Measurements from ENCODE around the gene TBC1D2.

TBC1D2 gene

DNA sequence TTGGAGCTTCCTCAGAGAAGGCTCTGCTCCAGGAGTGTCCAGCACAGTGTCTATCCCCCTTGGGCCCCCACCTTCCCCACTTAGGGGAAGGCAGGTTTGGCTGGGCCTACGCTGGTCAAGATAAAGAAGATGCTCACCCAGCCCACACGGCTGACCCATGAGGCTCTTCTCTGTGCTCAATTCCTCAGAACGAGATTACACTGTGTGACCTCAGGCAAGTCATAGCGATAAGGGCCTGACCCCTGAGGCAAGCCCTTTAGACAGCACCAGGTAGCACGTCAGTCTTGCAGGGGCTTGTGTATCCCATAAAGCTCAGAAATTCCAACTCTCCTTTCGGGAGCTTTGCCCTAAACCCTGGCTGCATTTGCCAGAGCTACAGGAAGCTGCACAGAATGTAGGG is 95.7 kb downstream of the TBC1D2 start:
- DNase-seq: no peak

- no peak for DNase-seq
These were observed 96.1 kb downstream of the TBC1D2 start for GRCh38 chr9:98159301-98159700.

DNA sequence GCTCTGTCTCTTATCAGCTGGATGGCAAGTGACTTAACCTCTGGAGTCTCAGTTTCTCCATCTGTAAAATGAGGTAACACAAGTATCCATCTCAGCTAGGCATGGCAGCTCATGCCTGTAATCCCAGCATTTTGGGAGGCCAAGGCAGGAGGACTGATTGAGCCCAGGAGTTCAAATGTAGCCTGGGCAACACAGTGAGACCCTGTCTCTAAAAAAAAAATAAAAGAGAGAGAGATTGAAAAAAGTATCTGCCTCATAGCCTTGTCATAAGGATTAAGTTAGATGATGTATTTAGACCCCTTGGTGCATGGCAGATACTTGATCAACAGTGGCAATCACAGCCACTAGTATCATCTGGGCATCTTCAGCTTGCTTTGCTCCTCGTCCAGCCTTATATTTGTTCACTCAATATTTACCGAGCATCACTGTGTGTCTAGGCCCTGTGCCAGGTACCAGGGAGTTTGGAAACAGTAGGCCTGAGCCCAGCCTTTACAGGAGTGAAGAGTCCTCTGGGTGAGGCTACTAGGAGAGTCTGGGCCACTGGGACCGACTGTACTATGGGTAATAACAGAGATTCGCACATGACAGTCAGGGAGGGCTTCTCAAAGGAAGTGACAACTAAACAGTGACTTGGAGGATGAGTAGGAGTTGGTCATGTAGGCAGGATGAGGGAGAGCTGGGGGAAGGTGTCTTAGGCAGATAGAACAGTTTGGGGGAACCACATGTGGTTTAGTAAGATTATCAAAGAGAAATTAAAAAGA is 97.2 kb downstream of the TBC1D2 start:
- DNase-seq: peak; percentile 49

DNA sequence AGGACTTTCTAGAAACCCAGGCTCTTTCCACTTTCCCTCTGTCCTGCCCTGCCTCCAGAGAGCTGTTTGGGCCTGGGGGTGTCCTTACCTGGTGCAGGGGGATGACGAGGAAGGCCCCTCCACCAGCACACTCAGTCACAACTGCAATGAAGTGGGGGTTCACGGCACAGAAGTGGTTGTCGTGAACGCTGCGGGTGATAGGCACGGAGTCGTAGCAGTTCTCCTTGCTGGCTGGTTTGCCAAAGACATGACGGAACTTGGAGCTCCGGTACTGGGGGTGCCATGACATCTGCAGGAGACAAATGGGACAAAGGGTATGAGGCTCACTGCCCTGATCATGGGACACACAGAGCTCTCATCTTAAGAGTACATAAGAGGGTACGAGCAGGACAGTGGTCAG is 98.1 kb downstream of the TBC1D2 start:
- DNase-seq: no peak

- no peak for DNase-seq
These were observed 100.8 kb downstream of the TBC1D2 start for GRCh38 chr9:98154678-98155077.

- no peak for DNase-seq
These were observed 102.9 kb downstream of the TBC1D2 start for GRCh38 chr9:98152526-98152925.

DNA sequence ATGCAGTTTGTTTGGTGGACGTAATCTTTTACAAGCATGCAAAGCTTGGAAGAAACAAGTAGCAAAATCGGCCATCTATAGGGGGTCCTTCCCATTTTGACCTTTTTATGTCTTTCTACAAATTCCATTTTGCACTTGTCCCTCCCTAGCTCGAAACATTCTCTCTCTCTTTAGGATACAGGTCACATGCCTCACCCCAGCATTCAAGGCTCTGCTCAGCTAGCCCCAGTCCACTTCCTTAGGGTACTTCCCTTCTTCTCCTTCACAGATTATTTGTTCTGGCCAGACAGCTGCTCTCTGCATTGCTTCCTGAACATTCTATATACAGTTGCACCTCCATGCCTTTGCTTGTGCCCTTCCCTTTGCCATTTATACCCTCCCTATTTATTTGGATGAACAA is 104.7 kb downstream of the TBC1D2 start:
- DNase-seq: no peak

DNA sequence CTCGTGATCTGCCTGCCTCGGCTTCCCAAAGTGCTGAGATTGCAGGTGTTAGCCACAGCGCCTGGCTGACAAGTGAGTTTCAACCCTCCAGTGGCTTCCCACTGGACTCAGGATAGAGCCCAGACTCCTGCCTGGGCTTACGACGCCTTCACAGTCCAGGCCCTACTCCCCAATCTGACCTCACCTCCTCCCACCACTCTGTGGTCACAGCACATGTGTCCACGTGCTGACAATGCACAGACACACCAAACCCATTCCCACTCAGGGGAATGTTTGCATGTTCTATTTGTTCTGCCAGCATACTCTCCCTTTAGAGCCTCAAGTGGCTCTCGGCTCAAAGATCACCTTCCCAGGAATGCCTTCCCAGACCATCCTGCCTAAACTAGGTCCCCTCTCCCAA is 105.3 kb downstream of the TBC1D2 start:
- DNase-seq: no peak

DNA sequence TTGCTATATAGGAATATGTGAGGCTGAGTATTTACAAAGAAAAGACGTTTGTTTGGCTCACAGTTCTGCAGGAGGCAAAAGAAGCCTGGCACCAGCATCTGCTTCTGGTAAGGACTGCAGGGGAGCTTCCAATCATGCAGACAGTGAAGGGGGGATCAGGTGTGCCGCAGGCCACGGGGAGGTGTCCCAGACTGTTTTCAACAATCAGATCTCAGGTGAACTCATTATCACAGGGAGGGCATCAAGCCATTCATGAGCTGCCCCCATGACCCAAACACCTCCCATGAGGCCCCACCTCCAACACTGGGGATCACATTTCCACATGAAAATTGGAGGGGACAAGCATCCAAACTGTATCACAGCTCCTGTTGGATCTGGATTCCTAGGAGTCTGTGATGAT is 106.0 kb downstream of the TBC1D2 start:
- DNase-seq: no peak

All from COR-L47 (cell line).